ENCODE data around the gene TMEM190.
A peak's percentile ranks its signal among the peaks of the same experiment; 100 is the strongest.

Gene TMEM190

GRCh38 chr19:55352549-55353145 is 24.0 kb upstream of the TMEM190 start:
- DNase-seq, result no peak

GRCh38 chr19:55353356-55353802 is 23.2 kb upstream of the TMEM190 start:
- DNase-seq, result no peak

GRCh38 chr19:55353803-55354697 is 22.6 kb upstream of the TMEM190 start:
- peak; percentile 80 for DNase-seq

GRCh38 chr19:55354698-55355212 is 21.9 kb upstream of the TMEM190 start, which contains the start of gene COX6B2:
Gene COX6B2 (minus strand): TSS chr19:55354719. CDS start chr19:55354521, 198 bp downstream.
- no peak for DNase-seq

- DNase-seq, result no peak
Measured at GRCh38 chr19:55355213-55355821, 21.3 kb upstream of the TMEM190 start.

GRCh38 chr19:55358493-55358892 is 18.1 kb upstream of the TMEM190 start:
- DNase-seq, result no peak

- DNase-seq, result no peak
Measured at GRCh38 chr19:55358943-55359908, 17.4 kb upstream of the TMEM190 start.

- no peak for DNase-seq
Measured at GRCh38 chr19:55360902-55361301, 15.7 kb upstream of the TMEM190 start.

- no peak for DNase-seq
Measured at GRCh38 chr19:55362174-55362989, 14.2 kb upstream of the TMEM190 start.

GRCh38 chr19:55362990-55363716 is 13.5 kb upstream of the TMEM190 start, which contains the start of gene GARIN5B:
Gene GARIN5B (minus strand): TSS chr19:55363260. CDS start chr19:55363066, 194 bp downstream.
- DNase-seq, result no peak

- no peak for DNase-seq
Measured at GRCh38 chr19:55365245-55365644, 11.4 kb upstream of the TMEM190 start.

- no peak for DNase-seq
Measured at GRCh38 chr19:55365964-55366363, 10.7 kb upstream of the TMEM190 start.

- DNase-seq, result no peak
Measured at GRCh38 chr19:55366790-55367189, 9.8 kb upstream of the TMEM190 start.

- DNase-seq, result no peak
Measured at GRCh38 chr19:55368106-55368505, 8.5 kb upstream of the TMEM190 start.

GRCh38 chr19:55368701-55369563 is 7.7 kb upstream of the TMEM190 start:
- DNase-seq, result peak; percentile 47

GRCh38 chr19:55369653-55370304 is 6.8 kb upstream of the TMEM190 start:
- no peak for DNase-seq

- no peak for DNase-seq
Measured at GRCh38 chr19:55370305-55370988, 6.2 kb upstream of the TMEM190 start, which contains the start of gene IL11. Gene IL11 (minus strand): TSS chr19:55370463. CDS start chr19:55370310, 153 bp downstream.

Data from suppressor macrophage treated with lipopolysaccharide for 4 hours (primary cell).